ENCODE results near the gene SEMA7A. TPM values are rescaled to one million over a fixed set of nuclear protein-coding genes. Genes with fewer than 3 reads are reported as not detected.
A peak's percentile ranks its signal among the peaks of the same experiment; 100 is the strongest.

SEMA7A gene
- total and polyA plus RNA-seq, 9 of the 15 experiments (the other 6 are each of a cell fraction or from before 2014, with no cell fraction given) = 0.04 to 8.2 (median 5.4) TPM; not detected in 1

- TF ChIP-seq TAF15 (IDR thresholded peaks at IDR 0.05; ENCODE audit: low read depth, low read length) = no peak
- TF ChIP-seq PCBP1 (IDR thresholded peaks at IDR 0.05; ENCODE audit: low read depth, low read length, poor library complexity, severe bottlenecking) = no peak
- TF ChIP-seq MXI1 (IDR thresholded peaks at IDR 0.05; ENCODE audit: low read depth, low read length) = no peak
- TF ChIP-seq TAL1 (IDR thresholded peaks at IDR 0.05) = peak; percentile 71
- no peak for TF ChIP-seq SRSF7 (optimal IDR thresholded peaks at IDR 0.05; ENCODE audit: low read depth, low read length)
- TF ChIP-seq ZBTB11 (CRISPR knock-in tag; IDR thresholded peaks at IDR 0.05) = no peak
- TF ChIP-seq RBM17 (IDR thresholded peaks at IDR 0.05; ENCODE audit: borderline replicate concordance, low read depth, low read length) = no peak
- TF ChIP-seq RUNX1 (IDR thresholded peaks at IDR 0.05; ENCODE audit: low read depth) = no peak
- TF ChIP-seq ZNF12 (CRISPR knock-in tag; IDR thresholded peaks at IDR 0.05) = no peak
- no peak for TF ChIP-seq ZNF217 (CRISPR knock-in tag; IDR thresholded peaks at IDR 0.05)
- TF ChIP-seq, protein P1, sequence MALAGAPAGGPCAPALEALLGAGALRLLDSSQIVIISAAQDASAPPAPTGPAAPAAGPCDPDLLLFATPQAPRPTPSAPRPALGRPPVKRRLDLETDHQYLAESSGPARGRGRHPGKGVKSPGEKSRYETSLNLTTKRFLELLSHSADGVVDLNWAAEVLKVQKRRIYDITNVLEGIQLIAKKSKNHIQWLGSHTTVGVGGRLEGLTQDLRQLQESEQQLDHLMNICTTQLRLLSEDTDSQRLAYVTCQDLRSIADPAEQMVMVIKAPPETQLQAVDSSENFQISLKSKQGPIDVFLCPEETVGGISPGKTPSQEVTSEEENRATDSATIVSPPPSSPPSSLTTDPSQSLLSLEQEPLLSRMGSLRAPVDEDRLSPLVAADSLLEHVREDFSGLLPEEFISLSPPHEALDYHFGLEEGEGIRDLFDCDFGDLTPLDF (CRISPR knock-in tag; IDR thresholded peaks at IDR 0.05) = no peak
- peak; percentile 80 for TF ChIP-seq CBFA2T2 (conservative IDR thresholded peaks at IDR 0.05)
- no peak for TF ChIP-seq ATF7 (IDR thresholded peaks at IDR 0.05)
- peak; percentile 88 for TF ChIP-seq TCF3 (CRISPR knock-in tag; IDR thresholded peaks at IDR 0.05)
- TF ChIP-seq ZNF324 (CRISPR knock-in tag; IDR thresholded peaks at IDR 0.05) = no peak
- no peak for TF ChIP-seq SAFB (IDR thresholded peaks at IDR 0.05; ENCODE audit: borderline replicate concordance, low read depth, low read length)
- no peak for TF ChIP-seq CHCHD3 (CRISPR knock-in tag; IDR thresholded peaks at IDR 0.05)
- TF ChIP-seq L3MBTL2 (IDR thresholded peaks at IDR 0.05) = peak; percentile 41
- TF ChIP-seq ZNF764 (CRISPR knock-in tag; IDR thresholded peaks at IDR 0.05; ENCODE audit: low read depth) = no peak
- TF ChIP-seq POLR2G (IDR thresholded peaks at IDR 0.05; ENCODE audit: low read depth, low read length) = no peak
- no peak for TF ChIP-seq SREBF1 (IDR thresholded peaks at IDR 0.05; ENCODE audit: borderline replicate concordance, low read depth, low read length)
- no peak for TF ChIP-seq ZNF316 (IDR thresholded peaks at IDR 0.05)
- TF ChIP-seq MAFF (IDR thresholded peaks at IDR 0.05; ENCODE audit: low read length) = no peak
- no peak for TF ChIP-seq HNRNPL (IDR thresholded peaks at IDR 0.05; ENCODE audit: low read depth, low read length)
- TF ChIP-seq GMEB1 (CRISPR knock-in tag; IDR thresholded peaks at IDR 0.05) = no peak
These were observed 8.1 kb downstream of the SEMA7A start (continued) for GRCh38 chr15:74425630-74426029.

All from K562 (cell line).